LNCAP (cell line): Measurements from ENCODE around the gene PHPT1.

ENCODE experiments used
- TF ChIP-seq, protein P1 (sequence below): fragments of 450-650 bp; IDR thresholded peaks from 2 replicates; pipeline ENCODE4 v1.5.1; 2017; ENCODE audit warnings: mild to moderate bottlenecking

Gene PHPT1

DNA sequence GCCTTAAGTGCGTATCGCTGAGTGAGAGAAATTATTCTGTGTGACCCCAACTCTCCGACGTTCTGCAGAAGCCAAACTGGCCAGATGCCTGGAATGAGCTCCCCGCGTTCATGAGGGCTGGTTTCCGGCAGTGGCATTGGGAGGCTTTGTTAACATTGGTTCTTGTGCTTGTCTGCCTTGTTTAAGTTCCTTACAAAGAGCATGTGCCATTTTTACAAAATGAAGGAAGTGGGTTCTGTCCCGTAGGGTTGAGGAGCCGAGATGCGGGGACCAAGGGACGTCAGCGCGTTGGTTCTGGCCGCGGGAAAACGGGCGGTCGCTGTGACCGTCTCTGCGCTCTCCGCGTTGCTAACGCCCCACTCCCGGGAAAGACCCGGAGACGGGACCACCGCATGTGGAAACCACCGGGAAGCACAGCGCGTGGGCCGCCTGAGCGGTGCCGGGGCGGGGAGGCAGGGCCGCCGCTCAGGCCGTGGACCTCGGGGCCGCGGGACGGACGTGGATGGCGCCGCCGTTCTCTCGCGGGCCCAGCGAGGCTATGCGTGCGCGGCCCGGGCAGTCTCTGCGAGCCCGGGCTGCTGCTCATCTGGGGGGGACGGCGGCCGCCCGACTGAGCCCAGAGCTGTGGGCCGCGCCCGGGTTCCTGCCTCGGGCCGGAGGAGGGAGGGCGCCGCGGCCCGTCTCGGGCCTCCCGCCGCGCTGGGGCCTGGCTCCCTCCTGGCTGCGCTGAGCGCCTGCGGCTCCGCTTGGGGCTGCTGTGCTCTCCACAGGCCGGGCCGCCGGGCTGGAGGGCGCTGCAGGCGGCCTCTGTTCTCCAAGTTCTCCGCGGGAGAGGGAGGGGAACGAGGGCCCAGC lies 28.0 kb upstream of the PHPT1 start:
- TF ChIP-seq, protein P1, sequence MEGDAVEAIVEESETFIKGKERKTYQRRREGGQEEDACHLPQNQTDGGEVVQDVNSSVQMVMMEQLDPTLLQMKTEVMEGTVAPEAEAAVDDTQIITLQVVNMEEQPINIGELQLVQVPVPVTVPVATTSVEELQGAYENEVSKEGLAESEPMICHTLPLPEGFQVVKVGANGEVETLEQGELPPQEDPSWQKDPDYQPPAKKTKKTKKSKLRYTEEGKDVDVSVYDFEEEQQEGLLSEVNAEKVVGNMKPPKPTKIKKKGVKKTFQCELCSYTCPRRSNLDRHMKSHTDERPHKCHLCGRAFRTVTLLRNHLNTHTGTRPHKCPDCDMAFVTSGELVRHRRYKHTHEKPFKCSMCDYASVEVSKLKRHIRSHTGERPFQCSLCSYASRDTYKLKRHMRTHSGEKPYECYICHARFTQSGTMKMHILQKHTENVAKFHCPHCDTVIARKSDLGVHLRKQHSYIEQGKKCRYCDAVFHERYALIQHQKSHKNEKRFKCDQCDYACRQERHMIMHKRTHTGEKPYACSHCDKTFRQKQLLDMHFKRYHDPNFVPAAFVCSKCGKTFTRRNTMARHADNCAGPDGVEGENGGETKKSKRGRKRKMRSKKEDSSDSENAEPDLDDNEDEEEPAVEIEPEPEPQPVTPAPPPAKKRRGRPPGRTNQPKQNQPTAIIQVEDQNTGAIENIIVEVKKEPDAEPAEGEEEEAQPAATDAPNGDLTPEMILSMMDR: no peak

DNA sequence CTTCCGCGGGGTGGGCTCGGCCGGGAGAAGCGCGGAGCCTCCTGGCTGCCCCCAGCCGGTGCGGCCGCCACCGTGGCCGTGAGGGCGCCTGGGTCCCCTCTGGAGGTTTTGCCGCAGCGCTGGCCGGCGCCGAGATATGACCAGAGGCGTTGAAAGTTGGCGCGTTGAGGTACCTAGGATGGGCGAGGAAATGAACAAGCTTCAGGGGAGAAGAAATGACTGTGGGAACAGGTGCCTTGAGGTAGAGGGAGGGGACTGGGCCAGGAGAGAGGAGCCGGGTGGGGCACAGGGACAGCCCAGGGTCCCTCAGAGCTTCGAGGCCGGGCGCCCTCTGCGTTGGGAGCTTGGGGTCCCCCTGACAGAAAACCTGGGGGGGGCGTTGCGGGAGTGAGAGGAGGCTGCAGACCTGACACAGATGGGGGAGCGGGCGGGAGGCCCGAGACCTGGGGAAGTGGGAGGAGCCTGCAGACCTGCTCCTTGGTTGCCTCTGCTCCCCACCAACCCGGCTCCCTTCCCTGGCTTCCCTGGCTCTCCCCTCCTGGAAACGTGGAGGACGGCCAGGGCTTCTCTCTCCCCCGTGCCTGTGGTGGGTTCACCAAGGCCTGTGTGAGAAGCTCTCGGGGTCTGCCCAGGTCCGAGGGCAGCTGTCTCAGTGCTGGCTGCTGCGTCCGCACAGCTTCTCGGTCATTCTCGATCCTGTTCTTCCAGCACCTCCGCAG lies 27.2 kb upstream of the PHPT1 start:
- TF ChIP-seq, protein P1: no peak

DNA sequence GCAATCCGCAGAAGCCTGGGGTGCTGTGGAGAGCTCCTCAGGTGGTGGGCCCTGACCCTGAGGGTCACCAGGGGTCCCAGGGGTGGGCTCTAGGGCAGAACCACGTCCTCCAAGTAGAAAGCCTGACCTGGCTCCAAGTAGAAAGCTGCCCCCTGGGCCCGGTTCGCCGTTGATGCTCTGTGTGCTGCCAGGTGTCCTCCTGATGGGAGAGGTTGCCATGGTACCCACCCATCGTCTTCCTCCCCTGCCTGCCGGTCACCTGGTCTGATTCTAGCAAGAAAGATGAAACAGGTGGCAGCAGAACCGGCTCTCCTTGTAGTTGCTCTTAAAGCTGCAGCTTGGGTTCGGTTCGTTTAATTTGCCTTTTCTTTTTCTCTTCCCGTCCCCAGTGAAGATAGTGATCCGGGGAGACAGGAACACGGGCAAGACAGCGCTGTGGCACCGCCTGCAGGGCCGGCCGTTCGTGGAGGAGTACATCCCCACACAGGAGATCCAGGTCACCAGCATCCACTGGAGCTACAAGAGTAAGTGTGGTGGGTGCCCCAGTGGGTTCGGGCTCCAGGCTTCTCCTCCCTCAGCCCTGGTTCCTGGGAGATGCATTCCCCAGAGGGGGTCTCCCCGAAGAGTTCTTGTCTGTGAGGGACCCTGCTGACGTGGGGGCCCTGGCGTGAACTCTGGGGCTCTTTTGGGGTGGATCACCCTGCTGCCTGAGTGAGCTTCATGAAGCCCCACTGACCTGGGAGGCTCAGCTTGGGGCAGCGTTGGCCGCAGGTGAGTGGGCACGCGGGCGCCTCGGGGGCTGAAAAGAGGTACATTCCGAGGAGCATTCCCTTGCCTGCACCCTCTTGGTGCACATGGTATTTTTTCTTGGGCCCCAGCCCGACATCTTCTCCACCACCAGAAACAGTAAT lies 25.8 kb upstream of the PHPT1 start:
- TF ChIP-seq, protein P1: no peak

DNA sequence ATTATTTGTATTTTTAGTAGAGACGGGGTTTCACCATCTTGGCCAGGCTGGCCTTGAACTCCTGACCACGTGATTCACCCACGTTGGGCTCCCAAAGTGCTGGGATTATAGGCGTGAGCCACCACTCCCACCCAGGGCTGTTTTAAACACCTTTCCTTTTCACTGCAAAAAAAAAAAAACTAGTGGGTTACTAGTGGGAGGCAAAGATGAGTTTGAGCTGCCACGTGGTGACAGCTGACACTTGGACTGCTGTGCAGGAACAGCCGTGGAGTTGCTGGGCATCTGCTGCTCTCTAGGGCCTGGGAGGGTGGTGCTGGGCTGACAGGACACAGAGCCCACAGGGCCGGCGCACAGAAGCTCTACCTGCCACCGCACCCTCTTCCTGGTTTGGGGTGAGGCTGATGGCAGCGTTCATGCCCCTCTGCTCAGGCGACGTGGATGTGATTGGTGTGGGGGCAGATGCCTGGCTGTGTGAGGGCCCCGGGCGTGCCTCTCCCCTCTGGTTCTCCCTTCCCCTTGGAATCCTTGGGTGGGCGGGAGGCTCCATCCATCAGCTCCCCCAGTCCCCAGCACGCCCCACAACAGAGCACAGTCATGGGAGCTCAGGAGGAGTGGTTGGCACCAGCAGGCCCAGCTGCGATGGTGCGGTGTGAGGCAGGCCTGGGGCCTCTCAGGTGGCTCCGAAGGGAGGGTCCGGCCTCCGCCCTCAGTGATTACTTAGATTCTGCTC lies 24.5 kb upstream of the PHPT1 start:
- TF ChIP-seq, protein P1: no peak

DNA sequence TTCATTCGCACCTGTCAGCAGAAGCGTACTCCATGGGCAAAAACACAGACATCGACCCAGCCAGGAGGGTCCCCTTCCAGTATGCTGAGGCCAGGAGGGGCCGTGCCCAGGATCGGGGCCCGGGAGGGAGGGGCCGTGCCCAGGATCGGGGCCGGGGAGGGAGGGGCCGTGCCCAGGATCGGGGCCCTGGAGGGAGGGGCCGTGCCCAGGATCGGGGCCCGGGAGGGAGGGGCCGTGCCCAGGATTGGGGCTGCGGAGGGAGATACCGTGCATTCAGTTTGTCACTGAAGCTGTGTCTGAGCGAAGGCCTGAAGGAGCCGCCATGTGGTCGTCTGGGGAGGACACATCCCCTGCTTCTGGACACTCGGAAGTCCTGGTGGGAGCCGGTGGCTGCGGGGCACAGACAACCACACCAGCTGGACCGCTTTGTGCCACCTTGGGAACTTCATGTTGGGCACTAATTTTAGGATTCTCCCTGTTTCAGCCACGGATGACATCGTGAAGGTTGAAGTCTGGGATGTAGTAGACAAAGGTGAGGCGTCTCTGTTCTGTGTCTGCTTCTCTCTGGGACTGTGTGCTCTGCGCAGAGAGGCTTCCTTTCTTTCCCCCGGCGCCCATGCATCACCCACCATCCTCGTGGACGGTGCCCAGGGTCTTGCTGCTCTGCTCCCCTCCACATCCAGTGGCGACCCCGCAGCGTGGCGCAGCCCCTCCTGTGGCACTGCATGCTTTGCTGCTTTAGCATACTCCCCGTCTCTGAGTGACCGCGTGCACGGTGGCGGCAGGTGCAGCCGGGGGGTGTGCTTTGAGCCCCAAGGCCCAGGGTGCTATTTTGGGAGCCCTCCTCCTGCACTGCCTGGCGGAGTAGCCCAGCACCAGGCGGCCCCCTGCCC lies 23.7 kb upstream of the PHPT1 start:
- TF ChIP-seq, protein P1: no peak

DNA sequence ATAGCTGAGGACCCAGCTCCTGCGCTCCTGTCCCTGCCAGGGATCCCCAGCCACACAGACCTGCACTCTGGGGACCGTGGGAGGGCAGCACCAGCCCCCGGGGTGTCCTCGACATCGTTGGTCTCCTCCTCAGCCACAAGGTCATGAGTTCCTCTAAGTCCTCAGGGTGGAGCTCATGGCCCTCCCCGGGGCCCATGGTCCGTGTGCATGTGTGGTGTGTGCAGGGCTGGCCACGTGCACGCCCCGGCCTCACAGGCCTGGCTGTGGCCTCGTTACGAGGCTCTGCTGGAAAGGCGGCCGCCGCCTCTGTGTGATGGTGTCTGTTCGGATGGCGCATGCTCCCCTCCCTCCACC lies 23.0 kb upstream of the PHPT1 start:
- TF ChIP-seq, protein P1: no peak
